GM12865 (cell line): Measurements from ENCODE around the gene PPP1R3C.

Source experiments
- DNase-seq: peaks from one replicate; pipeline ENCODE4 v3.0.0; 2010; ENCODE audit warnings: low read depth
- H3K4me3 ChIP-seq: 2 replicates; pipeline ENCODE4 v1.5.1; 2011; ENCODE audit warnings: mild to moderate bottlenecking, low read depth, low read length, control low read depth
- TF ChIP-seq, protein P1 (sequence below): IDR thresholded peaks from 2 replicates; pipeline ENCODE4 v1.5.1; 2011; ENCODE audit warnings: low read length, control low read depth, low read depth, inconsistent platforms; ENCODE audit not compliant: insufficient read depth; ENCODE audit errors: missing control alignments

PPP1R3C gene

DNA sequence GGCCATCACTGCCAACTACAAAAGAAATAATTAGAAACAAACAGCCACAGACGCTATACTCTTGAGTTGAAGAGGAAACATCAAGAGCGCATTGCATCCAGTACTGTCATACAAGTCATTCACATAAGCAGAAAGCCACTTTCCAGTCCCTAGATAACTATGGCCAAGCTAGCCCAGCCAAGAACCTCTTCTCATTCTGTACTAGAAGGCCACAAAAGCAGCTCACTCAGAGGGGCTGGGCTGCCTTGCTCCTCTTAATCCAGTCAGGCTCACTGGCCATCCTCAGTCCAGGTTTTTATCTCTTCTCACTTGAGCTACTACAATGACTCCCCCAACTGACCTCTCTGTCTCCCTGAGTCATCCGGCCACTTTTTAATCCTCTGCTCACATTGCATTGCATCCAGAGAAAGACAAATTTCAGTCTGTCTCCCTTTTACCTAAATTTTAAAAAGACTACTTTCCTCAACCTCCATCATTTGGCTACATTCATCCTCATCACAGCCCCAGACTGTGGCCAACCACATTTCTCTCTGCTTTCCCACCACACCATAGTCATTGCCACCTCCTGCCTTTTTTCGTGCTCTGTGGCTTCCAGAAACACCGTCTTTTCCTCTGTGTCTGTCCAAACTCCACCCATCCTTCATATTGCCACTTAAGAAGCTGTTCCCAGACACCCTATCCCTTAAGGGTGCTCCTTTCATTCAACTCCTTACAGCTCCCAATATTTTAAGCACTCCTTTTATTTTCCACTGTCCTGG is 25.0 kb downstream of the PPP1R3C start:
- no peak overlapping the region for H3K4me3 ChIP-seq
- TF ChIP-seq, protein P1, sequence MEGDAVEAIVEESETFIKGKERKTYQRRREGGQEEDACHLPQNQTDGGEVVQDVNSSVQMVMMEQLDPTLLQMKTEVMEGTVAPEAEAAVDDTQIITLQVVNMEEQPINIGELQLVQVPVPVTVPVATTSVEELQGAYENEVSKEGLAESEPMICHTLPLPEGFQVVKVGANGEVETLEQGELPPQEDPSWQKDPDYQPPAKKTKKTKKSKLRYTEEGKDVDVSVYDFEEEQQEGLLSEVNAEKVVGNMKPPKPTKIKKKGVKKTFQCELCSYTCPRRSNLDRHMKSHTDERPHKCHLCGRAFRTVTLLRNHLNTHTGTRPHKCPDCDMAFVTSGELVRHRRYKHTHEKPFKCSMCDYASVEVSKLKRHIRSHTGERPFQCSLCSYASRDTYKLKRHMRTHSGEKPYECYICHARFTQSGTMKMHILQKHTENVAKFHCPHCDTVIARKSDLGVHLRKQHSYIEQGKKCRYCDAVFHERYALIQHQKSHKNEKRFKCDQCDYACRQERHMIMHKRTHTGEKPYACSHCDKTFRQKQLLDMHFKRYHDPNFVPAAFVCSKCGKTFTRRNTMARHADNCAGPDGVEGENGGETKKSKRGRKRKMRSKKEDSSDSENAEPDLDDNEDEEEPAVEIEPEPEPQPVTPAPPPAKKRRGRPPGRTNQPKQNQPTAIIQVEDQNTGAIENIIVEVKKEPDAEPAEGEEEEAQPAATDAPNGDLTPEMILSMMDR, result no peak
- no peak for DNase-seq

DNA sequence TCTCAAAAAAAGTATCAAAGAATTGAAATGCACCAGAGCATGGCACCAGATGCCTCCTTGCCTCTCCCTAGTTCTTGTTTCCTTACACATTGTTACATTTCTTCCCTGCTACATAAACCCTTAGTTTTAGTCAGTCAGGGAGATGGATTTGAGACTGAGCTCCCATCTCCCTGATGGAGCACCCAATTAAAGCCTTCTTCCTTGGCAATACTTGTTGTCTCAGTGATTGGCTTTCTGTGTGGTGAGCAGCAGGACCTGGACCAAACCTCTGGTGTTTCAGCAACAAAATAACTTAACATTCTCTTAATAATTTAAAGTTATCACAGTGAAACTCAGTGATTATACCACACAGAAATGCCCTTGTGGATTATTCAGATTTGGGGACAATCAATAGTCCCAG is 26.9 kb downstream of the PPP1R3C start:
- no peak overlapping the region for H3K4me3 ChIP-seq
- TF ChIP-seq, protein P1, result no peak
- no peak for DNase-seq

DNA sequence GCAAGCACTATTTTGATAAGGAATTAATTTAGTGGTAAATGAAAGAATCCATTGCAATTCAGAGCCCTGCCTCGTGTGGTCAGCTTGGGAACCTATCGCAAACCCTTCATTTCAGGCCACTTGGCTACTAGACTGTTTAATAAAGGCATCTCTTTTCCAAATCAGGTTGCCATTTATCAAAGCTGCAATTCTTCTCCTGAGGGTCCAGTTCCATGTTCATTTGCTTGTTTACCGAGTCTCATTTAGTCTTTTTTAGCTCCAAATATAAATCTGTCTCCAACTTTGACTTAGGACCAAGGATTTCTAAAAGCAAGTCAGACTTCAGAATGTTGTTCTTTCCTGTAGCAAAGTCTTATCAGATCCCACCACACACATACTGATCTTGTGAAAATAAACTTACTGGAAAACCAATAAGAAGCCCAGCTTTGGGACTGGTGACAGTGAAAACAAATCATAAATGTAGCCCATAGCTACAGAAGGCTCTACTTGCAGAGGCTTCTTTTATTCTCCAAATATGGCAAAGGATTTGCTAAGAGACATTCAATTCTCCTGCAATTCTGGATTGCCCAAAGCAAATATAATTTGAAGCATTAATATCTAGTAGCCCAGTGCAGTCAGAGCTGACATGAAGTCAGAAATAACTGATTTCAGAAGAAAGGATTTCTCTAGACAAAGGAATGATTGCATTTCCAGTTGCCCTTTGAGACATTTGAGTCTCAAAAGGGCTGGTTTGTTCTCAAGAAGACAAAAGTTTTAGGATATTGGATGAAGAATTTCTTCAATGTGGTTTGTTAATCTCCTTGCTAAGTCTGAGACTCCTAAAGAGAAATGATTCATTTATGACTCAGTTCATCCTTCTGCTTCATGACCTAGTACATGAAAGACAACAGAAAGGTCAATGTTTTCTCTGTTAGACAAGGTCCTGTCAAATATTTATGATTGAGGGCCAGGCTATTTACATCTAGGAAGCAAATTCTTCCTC is 28.0 kb downstream of the PPP1R3C start:
- H3K4me3 ChIP-seq, result no peak overlapping the region
- TF ChIP-seq, protein P1, result no peak
- no peak for DNase-seq

DNA sequence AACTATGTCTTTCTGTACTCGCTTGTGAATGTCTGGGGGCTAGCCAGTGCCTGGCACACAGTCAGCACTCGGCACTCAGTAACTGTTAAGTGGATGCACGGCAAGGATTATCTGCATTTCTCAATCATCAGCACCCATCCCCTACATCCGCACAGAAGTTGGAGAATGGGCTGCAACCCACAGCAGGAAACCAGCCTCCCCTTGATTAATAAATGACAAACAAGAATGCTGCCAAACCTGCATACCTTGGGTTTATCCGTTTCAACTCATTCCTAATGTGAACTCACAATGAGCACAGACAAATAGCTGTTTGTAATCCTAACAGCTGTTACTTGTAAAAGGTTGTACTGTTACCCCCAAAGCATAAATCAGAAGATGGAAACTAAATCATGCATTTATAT is 28.9 kb downstream of the PPP1R3C start:
- DNase-seq, result no peak
- TF ChIP-seq, protein P1, result no peak
- no peak overlapping the region for H3K4me3 ChIP-seq

DNA sequence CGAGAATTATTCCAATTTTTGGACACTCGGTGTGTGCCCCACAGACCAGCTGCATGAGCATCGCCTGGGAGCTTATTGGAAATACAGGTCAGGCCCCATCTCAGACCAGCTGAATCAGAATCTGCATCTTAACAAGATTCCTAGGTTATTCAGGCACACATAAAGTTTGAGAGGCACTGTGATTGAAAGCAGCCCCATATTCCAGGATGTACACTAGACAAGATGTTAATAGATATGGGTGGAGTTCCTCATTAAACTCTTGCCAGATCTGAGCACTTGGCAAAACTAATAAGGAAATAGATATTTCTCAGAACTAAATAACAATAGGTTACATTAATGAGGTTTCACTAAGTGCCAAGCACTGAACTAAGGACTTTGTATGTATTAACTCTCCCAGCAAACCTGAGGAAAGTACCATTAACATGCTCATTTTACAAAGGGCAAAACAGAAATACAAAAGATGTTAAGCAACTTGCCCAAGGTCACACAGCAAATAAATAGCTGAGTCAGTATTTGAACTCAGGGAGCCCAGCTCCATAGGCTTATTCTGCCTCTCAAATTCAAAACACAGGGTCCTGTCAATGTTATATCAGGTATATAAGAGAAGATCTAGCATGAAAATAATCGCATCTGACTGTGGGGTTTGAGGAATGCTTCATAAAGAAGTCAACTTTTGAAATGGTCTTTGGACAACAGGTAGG is 29.9 kb downstream of the PPP1R3C start:
- no peak overlapping the region for H3K4me3 ChIP-seq
- DNase-seq, result no peak
- TF ChIP-seq, protein P1, result no peak

DNA sequence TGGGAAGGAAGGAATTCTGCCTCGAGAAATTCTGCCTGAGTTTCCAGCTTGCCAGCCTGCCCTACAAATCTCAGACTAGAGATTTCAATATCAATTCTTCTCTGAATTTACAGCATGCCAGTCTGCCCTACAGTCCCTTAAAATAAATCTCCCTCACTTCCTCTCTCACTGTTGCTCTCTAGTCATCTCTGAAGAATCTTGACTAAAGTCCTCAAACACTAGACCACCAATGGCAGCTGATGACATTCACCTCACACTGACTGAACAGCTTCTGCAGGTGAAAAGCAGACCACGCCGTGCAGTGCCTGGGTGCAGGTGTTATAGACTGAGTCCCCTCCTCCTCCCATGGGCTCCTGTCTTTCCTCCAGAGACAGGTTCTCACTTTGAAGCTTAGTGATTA is 30.4 kb downstream of the PPP1R3C start:
- no peak for DNase-seq
- TF ChIP-seq, protein P1, result no peak
- no peak overlapping the region for H3K4me3 ChIP-seq
